HG03045 (cell line): ENCODE results near the gene VGLL4.

Source experiments
- ATAC-seq: cut with Tn5 transposase; IDR thresholded peaks from one replicate; pipeline ENCODE4 v1.9.1; 2021; ENCODE audit warnings: mild to moderate bottlenecking, moderate library complexity; ENCODE audit not compliant: unreplicated experiment

Gene VGLL4

DNA sequence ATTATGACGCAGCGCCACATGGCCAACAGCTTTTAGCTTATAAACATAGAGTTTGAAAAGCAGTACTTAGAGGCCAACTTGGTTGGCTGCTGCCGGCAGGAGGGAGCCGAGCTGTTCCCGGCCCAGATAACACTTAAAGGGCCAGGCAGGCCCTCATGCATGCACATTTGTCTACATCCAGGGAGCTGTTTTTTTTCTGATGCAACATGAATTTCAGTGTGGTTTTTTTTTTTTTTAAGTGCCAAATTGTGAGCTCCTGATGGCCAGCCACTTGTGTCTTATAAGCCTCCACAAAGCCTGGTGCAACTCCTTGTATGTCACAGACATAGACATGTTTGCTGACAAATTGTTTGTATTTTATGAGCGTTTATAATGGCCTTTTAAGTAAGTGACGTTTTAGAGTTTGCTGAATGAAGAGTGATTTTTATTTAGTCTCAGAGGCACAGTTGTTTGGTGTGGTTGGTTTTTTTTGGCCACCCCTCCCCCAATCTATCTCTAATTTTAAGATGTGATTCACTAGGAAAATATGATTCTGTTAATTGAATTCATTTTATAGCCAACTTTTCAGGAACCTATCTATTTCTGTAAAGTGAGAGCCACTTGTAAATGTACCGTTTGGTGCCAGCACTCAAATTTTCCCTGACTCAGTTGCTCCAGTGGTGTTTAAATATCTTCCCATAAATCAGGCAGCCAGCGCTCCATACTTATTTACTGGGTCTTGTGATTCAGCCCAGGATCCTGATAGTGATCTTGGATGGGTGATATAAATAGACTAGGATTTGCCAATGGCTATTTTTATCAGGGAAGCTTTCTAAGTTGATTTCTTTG is 134.3 kb downstream of the VGLL4 start:
- no peak for ATAC-seq

GRCh38 chr3:11508346-11509172 is 135.2 kb downstream of the VGLL4 start:
- ATAC-seq, result no peak

- no peak for ATAC-seq
Measured at GRCh38 chr3:11507719-11508118, 136.0 kb downstream of the VGLL4 start.
